Stimulated activated CD8-positive, alpha-beta memory T cell treated with anti-CD3 and anti-CD28 coated beads, Interleukin-15, amount 100 ng/mL, for 1 hour (primary cell): ENCODE results near the gene WDR83.
"Not testable (repeated sequence)": the region's sequence is repeated elsewhere in the genome, so short reads cannot be mapped to it uniquely, and the experiment has no call there.

Experiments
- DNase-seq: peaks from one replicate; pipeline ENCODE4 v3.0.0-alpha.2; 2020; ENCODE audit warnings: low read depth

Gene WDR83

DNA sequence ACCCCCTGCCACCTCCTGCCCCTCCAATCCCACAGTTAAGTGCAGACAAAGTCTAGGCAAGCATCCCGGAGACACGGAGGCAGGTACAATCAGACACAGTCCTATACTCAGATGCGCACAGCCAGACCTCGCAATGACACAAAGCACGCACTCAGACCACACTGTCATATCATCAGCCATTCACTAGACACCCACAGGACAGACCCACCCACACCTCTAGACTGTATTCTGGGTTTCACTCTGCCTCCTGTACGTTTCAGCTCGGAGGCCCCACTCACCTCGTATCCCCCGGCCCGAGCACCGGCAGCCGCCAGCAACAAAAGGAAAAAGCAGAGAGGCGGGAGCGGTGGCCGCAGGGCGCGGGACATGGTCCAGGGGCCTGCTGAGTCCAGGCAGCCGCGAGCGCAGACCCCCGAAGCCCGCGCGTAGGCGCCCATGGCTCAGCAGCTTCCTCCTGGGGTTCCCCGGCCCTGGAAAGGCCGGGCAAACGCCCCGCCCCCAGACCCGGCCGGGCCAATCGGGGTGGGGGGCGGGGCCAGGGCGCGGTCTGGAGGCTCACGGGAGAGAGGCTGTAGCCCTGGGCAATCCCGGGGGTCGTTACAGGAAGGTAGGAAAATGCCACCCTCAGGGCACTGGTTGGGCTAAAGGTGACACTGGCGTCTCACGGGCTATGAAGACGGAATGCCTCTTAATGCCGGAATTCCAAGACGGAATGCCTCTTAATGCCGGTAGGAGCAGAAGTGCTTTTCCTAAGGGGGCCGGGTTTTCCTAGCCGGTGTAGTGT, at the start of gene WDR83, which contains the start of gene MAN2B1:
Gene WDR83 (plus strand): TSS at position 543 of the 784 bp plus-strand sequence. CDS start 2,984 bp downstream, outside the sequence.
Gene MAN2B1 (minus strand): TSS at position 478 of the 784 bp plus-strand sequence. CDS start 41 bp downstream, at position 437.
- peak; percentile 54 for DNase-seq

DNA sequence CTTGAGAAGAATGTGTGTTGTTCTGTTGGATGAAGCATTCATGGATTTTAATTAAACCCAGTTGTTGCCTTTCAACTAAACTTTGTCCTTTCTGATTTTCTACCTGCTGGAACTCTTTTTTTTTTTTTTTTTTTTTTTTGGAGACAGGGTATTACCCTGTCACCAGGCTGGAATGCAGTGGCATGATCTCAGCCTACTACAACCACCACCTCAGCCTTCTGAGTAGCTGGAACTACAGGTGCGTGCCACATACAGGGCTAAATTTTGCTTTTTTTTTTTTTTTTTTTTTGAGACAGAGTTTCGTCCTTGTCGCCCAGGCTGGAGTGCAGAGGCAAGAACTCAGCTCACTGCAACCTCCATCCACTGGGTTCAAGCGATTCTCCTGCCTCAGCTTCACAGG, 49.0 kb upstream of the WDR83 start:
- no peak for DNase-seq

DNA sequence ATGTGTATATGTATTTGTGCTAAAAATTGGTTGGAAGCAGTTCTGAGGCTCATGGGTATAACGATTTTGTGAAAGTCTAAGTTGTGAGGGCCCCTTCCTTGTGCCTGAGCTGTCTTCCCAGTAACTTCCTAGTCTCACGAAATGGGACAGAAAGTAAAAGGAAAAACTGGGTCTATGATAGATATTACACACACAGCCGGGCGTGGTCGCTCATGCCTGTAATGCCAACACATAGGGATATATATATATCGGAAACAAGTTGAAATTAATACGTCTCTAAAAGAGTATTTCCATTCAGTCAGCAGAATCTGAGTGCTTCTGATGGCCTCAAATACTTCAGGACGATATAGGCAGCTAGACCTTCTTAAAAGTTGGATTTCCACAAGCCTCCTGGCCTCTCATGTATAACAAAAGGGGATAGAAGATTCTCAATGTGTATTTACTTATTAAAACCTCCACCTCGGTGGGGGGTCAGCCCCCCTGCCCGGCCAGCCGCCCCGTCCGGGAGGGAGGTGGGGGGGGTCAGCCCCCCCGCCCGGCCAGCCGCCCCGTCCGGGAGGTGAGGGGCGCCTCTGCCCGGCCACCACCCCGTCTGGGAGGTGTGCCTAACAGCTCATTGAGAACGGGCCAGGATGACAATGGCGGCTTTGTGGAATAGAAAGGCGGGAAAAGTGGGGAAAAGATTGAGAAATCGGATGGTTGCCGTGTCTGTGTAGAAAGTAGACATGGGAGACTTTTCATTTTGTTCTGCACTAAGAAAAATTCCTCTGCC, 45.2 kb upstream of the WDR83 start:
- not testable (repeated sequence) for DNase-seq

- no peak for DNase-seq
These were observed 43.1 kb upstream of the WDR83 start for GRCh38 chr19:12623361-12624031.

DNA sequence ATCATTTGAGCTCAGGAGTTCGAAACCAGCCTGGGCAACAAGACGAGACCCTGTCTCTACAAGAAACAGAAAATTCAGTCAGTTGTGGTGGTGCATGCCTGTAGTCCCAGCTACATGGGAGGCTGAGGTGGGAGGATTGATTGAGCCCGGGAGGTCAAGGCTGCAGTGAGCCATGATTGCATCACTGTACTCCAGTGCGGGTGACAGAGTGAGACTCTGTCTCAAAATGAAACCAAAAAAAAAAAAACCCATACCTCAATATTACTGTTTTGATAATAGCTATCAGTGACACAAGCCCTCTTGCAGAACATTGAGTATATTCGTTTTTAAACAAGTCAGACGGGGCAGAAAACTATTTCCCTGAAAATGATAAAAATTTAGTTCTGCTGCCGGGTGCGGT, 39.6 kb upstream of the WDR83 start:
- no peak for DNase-seq

DNA sequence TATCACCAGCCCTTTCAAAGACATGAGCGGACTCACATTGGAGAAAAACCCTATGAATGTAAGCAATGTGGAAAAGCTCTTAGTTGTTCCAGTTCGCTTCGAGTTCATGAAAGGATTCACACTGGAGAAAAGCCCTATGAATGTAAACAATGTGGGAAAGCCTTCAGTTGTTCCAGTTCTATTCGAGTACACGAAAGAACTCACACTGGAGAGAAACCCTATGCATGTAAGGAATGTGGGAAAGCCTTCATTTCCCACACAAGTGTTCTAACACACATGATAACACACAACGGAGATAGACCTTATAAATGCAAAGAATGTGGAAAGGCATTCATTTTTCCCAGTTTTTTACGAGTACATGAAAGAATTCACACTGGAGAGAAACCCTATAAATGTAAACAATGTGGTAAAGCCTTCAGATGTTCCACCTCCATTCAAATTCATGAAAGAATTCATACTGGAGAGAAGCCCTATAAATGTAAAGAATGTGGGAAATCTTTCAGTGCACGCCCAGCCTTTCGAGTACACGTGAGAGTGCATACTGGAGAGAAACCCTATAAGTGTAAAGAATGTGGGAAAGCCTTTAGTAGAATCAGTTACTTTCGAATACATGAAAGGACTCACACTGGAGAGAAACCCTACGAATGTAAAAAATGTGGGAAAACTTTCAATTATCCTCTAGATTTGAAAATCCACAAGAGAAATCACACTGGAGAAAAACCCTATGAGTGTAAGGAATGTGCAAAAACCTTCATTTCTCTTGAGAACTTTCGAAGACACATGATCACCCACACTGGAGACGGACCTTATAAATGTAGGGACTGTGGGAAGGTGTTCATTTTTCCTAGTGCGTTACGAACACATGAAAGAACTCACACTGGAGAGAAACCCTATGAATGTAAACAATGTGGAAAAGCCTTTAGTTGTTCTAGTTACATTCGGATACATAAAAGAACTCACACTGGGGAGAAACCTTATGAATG, 38.3 kb upstream of the WDR83 start:
- no peak for DNase-seq

- DNase-seq = no peak
These were observed 37.4 kb upstream of the WDR83 start for GRCh38 chr19:12629215-12629614.

GRCh38 chr19:12636631-12637030, 30.0 kb upstream of the WDR83 start:
- DNase-seq = no peak

GRCh38 chr19:12638611-12639182, 27.9 kb upstream of the WDR83 start:
- DNase-seq = no peak

GRCh38 chr19:12639901-12640613, 26.6 kb upstream of the WDR83 start:
- peak; percentile 74 for DNase-seq

DNA sequence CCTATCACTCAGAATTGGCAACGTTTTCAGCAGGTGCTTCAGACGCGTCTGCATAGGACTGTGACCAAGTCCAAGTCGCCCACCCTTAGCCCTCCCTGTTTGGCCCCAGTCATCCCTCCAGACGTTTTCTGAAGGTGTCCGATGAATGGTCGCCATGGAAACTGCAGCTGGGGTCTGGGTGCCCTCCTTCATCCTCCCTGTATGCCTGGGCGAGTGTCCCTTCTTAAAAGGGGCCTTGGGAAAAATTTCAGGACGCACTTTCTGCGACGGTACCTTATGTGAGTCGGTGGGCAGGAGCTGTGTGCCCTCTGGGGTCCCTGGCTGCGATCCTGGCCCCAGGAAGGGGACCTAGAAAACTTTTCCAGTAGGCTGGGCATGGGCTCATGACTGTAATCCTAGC, 25.2 kb upstream of the WDR83 start:
- no peak for DNase-seq

DNA sequence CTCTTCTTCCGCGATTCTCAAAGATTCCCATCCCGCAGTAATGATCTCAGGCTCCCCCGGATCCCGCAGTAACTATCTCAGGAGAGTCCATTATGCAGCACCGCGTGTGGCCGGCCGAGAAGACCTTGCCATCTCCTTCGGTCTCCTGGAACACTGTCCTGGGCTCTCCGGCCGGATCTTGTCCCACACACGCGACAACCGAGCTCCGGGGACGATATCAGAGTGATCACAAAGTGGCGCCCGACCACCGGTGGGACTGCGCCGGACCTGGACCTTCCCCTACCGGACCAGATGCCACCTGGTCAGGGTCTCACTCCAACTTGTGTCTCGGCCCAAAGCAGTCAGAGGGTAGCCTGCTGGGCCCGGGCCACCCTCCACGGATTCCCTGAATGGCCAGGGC, 24.1 kb upstream of the WDR83 start:
- DNase-seq = no peak

DNA sequence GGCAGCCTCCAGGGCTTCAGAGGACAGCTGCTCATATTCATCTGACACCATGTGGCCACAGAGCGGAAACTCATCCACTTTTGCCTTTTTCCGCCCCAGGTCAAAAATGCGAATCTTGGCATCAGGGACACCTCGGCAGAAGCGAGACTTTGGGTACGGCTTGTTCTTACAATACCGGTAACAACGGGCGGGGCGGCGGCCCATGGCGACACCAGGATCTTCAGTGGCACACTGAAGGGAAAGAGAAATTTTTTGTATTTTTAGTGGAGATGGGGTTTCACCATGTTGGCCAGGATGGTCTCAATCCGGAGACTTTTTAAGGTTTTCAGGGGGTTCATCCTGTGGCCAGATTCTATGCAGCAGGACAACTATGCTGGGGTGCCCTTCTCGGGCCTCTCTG, 22.9 kb upstream of the WDR83 start:
- DNase-seq = not testable (repeated sequence)

DNA sequence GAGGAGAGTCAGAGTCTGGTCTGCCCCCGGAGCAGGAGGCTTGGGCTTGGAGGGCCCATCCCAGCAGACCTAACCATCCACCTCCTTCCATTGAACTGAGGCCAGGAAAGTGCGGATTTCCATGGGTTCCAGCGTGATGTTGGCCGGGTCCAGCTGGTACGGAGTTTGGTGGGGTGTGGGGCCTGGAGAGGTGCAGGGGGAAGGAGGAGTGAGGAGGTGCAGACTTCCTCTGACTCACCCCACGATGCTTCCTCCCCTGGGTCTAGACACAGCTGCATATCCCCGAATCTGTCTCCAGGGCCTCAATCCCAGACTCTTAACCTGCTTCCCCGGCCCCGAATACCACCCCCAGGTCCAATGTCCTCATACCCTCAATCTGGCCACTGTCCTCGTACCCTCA, 20.1 kb upstream of the WDR83 start:
- no peak for DNase-seq

- DNase-seq = no peak
These were observed 19.6 kb upstream of the WDR83 start for GRCh38 chr19:12647047-12647446.

GRCh38 chr19:12647490-12648071, 19.0 kb upstream of the WDR83 start:
- DNase-seq = no peak

DNA sequence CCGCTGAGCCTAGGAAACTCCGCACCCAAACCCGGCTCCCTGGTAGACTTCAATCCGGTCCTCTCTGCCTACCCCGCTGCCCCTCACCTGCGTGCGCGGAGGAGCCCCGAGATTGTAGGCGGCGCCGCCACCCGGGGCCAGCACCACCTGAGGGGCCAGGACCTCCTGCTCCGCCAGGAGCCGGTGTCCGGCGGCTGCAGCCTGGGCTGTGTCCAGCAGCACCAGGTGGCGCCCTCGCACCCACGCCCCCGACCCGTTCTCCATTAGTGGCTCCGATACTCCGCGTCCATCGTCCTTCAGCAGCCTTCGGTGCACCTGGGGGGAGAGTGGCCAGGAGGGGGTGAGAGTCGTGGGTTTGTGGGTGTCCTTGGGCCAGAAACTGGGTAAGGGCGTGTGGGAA, 18.5 kb upstream of the WDR83 start:
- DNase-seq = no peak

GRCh38 chr19:12649941-12650340, 16.7 kb upstream of the WDR83 start:
- no peak for DNase-seq

- no peak for DNase-seq
These were observed 14.4 kb upstream of the WDR83 start for GRCh38 chr19:12652219-12652618.

GRCh38 chr19:12655546-12655945, 11.1 kb upstream of the WDR83 start:
- no peak for DNase-seq
